Measurements from ENCODE around the gene CDK14.

Gene CDK14

DNA sequence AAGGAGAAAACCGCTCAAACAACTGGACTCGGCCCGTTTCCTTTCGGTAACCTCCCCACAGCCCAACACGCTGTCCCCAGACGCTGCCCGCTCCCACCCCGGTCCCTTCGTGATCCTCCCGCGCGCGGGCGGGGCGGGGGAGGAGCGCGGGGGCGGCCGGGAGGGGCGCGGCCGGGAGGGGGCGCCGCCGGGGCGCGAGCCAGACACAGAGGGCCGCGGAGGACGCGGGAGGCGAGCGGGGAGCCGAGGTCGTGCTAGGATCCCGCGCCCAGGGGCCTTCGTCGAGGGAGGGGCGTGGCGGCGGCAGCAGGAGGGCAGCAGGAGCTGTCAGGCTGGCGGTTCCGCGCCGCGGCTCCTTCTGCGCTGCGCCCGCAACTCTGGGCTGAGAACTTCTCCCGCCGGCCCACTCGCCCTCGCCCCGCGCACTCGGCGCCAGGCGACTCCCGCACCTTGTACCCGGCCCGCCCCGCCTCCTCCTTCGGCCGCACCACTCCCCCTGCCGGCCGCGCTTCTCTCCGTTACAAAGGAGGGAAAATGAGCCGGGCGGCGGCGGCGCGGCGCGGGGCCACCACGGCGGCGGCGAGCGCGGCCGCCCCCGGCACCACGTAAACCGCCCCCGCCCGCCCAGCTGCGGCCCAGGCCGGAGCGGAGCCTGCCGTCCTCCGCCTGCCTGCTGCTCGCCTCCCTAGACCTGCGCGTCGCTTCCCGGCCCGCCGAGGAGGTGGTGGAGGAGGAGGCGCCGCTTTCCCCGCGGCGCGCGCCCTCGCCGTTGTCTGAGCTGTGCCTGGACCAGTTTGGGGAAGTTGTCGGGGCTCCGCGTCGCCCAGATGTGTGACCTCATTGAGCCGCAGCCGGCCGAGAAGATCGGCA, at the start of gene CDK14:
TSS of gene CDK14 (plus strand) at position 521 of the 870 bp plus-strand sequence. CDS start at position 828, 307 bp downstream.
- DNase-seq: no peak

DNA sequence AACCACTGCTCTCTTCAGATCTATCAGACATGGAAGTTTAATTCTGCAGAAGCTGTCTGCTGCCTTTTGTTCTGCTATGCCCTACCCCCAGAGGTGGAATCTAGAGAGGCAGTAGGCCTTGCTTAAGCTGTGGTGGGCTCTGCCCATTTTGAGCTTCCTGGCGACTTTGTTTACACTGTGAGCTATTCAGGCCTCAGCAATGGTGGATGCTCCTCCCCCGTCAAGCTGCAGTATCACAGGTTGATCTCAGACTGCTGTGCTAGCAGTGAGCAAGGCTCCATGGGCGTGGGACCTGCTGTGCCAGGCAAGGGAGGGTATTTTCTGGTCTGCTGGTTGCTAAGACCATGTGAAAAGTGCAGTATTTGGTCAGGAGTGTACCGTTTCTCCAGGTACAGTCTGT, 45.1 kb upstream of the CDK14 start:
- DNase-seq: no peak

DNA sequence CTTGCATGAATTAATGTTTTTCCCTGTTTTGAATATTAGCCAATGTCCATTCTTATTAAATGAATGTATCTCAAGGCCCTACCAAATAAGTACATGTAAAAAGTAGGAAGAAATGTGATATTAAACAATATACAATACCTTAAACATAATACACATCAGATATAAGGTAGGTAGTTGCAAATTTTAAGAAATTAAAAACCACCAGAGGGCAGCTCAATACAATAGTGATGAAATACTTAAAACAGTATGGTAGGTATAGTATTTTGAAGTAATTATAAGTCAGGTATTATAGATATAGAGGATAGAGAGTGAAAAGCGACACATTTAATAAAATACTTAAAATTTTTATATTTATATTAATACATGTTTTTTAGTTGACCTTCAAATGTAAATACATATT, 43.6 kb upstream of the CDK14 start:
- DNase-seq: no peak

DNA sequence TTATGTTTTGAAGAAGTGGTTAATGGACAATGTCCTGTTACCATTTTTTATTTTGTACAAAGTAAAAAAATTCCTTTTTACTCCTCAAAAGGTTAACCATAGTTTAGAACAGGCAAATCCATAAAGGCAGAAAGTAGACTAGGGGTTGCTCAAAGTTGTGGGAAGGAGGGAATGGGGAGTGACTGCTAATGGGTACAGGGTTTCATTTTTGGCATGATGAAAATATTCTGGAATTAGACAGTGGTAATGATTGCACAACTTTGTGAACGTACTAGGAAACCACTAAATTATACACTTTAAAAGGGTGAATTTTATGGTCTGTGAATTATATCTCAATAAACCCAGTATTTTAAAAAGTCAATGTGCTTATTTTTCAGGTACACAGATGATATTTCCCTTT, 35.4 kb upstream of the CDK14 start:
- no peak for DNase-seq

DNA sequence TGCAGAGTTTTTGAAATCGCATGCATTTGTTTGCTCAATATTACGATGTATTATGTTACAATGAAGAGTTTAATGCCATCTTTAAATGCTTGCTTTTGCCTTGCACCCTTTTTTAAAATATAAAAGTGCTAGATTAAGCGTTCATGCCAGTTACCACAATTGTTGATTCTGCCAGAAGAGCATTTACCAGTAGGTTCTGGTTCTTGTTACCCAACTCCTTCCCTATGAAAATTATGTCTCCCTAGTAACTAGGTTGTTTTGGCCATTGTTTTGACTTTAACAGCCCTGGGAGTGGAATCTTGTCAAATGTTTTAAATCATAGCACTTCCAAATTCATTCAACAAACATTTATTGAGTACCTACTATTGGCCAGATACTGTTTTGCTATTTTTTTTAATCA, 32.8 kb upstream of the CDK14 start:
- no peak for DNase-seq

DNA sequence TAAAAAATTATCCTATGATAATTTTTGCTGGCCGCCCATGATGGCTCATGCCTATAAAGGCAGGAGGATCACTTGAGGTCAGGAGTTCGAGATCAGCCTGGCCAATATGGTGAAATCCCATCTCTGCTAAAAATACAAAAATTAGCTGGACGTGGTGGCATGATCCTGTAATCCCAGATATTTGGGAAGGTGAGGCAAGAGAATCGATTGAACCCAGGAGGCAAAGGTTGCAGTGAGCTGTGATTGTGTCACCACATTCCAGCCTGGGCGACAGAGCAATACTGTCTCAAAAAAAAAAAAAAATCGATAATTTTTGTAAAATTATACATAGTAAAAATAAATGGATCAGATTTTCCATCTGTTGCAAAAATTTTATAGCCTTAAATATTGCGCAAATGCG, 31.7 kb upstream of the CDK14 start:
- no peak for DNase-seq

DNA sequence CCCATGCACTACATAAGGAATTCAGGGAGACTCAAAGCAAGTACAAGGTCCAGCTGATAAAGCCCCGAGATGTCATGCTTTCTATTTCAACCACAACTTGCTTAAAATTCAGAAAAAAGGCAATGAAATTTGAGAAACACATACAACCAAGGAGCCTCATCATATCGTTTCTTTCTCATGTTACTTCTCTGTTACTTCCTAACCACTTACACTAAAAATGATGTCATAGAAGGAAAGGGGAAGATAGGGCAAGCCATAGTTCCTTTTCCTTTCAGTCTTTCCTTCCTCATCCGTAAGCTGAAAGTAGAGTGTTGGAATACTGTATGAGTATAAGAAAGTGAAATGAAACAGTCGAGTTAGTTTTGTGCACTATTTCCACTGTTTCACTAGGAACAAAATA, 27.9 kb upstream of the CDK14 start:
- DNase-seq: no peak

DNA sequence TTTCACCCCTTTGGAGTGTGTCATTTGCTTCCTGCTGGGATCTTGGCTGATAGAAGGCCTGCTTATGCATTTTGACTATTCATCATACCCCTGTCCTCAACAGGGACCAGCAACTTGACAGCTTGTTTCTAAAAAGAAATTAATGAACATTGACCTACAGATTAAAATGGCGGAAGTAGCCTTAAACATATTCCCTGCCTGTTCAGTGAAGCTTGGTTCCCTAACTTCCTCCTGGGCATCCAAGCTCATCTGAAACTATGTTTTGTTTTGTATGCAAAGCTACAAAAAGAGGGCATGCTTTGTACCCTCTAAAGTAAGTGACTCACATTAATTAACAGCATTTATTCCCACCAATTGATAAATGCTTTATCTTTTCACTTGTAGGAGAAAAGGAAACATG, 26.8 kb upstream of the CDK14 start:
- DNase-seq: no peak

DNA sequence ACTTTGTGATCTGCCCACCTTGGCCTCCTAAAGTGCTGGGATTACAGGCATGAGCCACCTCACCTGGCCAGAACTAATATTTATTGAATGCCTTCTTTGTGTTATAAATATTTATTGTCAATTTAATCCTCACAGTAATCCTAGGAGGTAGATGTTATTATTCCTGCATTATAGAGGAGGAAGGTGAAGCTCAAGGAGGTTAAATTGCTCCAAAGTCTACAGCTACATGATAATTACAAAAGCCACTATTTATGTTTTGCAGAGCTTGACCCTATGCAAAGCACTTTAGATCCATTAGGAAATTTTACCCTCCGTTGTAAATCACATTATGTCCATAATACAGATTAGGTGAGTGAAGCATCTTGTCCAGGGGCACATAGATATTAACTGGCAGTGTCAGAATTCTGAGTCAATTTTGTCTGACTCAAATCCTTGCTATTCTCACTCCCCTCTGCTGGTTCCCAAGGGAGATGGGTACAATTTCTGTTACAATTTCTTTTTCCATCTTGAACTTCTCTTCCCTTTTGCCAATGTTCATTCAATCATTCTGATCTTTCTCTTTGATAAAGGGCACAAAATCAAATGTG, 25.7 kb upstream of the CDK14 start:
- DNase-seq: no peak

DNA sequence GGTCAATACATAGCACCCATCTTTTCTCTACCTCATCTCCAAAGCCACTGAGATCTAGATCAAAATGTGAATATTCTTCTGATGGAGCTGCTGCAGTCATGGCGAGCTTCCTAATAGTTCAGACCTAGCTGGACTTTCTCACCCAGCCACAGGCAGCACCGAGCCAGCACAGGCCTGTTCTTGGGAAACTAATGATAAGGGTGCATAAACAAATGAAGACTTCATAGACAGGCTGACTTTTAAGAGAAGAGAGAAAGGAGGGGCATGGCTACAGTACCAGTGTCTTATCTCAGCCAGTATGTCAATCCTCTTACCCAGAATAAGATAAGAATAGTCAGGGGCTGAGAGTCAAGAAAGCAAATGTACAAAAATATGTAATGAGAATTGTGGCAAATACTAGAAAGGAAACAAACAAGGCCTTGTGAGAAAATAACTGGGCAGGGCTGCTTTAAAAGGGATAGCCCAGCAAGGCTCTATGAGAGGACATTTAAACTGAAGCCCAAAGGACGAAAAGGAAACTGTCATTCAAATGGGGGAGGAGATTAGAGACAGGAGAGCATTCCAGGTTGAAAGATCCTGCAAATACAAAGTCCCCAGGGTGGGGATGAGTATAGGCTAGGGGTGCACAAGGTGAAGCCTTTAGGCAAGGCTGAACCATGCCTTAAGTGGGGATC, 21.8 kb upstream of the CDK14 start:
- DNase-seq: no peak

DNA sequence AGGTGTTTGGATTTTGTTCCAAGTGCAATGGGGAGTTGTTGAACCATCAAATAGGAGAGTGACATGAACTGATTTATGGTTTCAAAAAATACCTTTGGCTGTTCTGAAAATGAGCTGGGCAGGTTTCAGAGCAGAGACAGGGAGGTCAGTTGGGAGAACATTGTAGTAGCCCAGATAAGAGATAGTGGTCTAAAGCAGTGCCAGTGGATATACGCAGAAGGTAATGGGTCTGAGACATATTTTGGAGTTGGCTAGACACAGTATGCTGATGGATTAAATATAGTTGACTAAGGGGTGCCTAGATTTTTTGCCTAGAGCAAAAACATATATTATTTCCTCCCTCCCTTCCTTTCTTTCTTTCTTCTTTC, 21.3 kb upstream of the CDK14 start:
- DNase-seq: no peak

DNA sequence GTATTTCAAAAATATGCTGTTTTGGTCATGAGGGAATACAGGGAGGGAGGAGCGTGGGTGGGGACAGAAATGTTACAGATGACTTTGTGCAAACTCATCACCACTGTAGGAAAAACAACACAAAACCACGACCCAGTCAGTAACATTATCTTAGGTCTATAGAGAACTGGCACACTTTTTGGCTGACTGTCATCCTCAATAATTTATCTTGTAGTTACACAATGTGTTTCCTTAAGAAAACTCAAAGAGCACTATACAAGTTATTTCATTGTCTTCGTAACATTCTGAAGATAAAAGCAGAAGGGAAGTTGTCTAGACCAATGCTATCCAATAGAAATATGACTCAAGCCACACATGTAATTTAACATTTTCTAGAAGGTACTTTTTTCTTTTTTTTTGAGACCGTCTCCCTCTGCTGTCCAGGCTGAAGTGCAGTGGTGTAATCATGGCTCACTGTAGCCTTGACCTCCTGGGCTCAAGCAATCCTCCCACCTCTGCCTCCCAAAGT, 16.9 kb upstream of the CDK14 start:
- DNase-seq: no peak

DNA sequence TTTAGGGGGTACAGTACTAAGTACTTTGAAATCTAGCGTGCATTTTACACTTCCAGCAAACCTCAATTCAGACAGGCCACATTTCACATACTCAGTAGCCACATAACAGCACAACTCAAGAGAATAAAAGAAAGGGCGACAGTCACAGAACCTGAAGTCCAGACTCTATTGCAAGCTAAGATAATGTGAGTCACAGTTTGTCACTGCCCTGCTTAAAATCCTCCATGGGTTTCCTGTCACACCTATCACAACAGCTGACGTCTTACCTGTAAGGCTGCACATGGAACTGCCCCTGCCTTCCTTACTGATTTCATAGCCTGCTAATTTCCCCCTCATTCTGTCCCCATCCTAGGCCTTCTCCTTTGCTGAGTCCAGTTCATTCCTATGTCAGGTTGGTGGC, 16.1 kb upstream of the CDK14 start:
- DNase-seq: no peak

DNA sequence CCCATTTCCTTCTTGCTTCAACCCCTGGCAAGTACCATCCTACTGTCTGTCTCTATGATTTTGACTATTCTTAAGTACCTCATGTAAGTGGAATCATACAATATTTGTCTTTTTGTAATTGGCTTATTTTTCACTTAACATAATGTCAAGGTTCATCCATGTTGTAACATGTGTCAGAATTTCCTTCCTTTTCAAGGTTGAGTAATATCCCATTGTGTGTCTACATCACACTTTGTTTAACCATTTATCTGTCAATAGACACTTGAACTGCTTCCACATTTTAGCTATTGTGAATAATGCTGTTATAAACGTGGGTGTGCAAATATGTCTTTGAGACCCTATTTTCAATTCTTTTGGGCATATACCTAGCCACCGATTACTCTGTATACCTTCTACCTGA, 14.0 kb upstream of the CDK14 start:
- DNase-seq: no peak

DNA sequence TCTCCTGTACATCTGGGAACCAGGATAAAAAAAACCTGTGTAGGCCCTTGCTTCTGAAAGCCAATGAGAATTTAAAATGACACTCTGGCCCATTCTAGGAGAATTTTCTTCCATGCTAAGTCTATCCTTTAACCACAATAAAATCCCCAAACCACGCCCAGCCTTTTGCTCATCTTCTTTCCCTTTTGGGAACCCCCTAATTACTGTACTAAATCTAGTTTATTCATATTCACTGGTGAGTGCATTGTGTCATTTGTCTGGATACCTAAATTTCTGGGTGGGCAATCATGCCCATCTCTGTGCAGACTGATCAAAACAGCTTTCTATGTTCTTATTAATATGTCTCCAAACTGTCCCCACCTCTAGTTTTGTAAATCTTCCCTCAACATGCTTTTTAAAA, 11.7 kb upstream of the CDK14 start:
- DNase-seq: no peak

DNA sequence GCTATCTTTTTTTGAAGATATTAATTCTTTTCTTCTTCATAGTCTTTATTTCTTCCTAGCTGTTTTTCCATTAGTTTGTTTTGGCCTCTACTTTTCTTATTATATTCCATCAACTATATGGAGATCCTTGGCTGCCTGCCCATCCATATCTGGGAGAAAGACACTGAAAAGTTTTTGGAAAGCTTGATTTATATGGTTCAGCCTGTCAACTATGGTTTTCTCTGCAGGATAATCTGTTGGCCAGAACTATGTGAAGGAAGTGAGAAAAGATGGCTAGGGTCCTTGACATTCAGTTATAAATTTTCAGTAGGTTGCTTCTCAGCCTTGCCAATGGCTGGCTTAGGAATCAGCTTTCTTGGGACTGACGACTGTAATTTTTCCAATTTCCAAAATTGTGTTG, 10.0 kb upstream of the CDK14 start:
- DNase-seq: no peak

DNA sequence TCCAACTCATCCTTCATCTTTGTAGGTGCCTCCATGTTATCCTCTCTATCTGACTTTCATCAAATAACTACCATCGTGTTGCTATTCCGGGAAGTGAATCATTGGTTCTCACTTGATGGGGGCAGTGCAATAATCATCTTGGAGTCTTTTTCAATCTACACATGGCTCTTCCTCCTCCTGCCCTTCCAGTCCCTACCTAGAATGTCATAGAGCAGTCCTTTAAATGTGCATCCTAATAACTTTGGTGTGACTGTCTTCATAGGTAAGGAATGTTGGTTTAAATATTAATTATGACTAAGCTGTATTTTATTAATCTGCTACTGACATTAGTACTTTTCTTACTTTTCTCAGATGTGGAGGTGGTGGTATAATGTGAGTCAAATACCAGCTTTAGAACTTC, 8.4 kb upstream of the CDK14 start:
- DNase-seq: no peak

DNA sequence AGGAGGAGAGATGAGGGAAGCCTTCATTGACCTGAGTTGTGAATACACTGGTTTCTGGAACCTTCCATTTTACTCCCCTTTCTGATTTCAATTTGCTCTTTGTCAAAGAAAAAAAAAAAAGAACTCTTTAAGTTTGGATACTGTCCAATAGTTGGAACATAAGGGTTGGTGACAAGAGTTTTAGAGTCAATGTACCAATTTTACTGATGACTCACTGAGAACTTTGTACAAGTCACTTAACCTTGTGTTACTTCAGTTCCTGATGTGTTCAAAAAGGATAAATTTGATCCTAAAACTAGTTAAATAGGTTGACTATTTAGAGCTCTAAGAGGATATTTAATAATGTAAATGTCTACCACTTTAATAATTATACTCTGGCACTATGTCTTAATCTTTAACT, 4.1 kb upstream of the CDK14 start:
- no peak for DNase-seq

DNA sequence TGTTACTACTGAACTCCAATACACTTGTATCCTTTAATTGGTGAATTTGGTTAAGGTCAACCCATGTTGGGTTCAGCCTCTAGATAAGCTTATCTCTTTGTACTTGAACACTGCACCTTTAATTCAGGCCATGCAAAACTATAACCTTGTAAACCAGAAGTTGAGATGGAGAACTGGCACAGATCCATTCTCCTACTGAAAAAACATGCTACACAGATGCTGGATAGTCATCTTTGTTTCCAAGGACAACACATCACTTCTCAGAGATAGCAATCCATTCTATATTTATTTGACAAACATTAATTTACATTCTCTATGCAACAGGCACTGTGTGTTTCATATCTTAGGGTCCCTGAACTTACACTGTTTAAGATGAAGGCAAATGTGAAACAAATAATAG, 2.9 kb upstream of the CDK14 start:
- no peak for DNase-seq

DNA sequence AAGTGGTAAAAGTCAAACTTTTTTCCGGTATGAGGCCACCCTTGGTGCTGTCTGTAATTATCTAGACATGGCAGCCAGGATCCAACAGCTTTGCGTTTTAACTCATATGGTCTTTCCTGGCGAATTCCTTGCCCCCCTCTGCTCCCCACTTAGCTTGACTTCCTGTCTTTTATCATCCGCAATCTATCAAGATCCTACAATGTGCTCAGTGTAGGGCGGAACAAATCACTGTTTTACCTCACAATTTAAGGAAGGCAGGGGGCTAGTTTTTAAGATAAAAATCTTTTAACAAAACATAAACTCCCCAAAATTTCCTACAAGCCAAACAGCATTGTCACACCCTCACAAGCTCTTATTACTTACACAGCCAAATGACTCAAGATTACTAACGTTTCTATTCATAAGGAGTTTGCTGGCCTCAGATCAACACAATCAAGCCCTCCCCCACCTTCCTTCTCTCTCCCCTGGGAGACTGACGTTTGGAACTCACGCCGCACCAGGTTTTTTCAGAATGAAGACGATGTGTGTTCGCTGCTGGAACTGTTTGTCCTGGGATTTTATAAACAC, 1.3 kb upstream of the CDK14 start:
- DNase-seq: no peak

DNA sequence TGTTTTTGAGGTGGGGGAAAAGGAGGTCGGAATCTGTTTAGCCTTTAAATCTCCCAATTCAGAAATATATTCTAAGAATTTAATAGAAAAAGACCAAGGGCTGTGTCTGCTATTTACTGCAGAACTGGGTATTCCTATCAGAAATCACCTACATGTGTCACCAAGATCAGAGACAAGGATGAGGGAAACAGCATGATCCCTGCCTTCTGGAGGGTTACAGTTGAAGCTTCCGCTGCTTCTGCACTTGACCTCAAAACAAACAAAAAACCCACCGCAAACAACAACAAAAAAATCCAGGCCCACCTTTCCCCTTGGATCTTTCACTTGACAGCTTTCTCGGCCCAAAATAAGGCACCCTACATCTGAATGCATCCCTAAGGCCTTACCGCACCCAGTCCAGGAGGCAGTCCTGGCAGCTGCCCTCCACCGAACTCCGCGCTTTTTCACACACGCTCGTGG, 750 bp upstream of the CDK14 start:
- no peak for DNase-seq

DNA sequence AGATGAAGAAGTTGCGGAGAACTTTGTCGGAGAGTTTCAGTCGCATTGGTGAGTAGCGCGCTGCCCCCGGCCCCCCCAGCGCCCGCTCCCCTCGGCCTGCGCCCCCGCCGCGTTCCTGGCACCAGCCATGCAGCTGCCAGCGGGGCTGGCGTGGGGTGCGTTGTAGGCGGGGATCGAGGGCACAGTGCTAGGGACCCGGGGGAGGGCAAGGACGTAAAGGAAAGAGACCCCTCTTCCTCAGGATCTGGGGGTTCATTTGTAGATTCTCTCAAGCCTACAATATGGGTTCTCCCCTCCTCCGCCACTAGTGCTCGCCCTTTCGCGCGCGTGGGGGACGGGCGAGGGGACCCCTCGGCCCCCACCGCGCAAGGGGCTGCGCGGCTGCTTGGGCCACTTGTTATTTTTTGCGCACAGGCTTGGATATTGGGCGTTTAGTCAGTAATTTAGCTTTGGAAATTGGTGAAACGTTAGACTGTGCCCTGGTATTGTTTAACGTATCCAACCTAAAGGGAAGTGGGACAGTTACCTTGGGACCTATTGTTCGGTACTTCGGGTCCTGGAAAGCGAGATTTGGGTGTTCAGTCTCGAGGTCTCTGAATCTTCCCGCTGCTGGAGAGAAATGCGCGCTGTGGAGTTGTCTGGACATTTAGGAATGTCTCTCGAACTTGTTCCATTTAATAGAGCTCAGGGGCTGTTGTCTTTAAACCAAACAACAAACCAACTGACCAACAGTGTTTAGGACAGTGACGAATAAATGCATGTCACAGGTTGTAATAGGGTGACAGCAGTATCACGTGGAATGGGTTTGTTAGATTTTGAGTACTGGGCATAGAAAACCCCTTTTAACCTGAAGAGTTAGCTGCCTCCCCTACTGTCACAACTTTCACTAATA, 796 bp downstream of the CDK14 start:
- DNase-seq: no peak
